ENCODE data around the gene VEGFA. TPM values are rescaled to one million over a fixed set of nuclear protein-coding genes. Genes with fewer than 3 reads are reported as not detected.

The VEGFA gene
- total and polyA plus RNA-seq, 2 donors from 2014 or later: 36.3 to 111 TPM

DNA sequence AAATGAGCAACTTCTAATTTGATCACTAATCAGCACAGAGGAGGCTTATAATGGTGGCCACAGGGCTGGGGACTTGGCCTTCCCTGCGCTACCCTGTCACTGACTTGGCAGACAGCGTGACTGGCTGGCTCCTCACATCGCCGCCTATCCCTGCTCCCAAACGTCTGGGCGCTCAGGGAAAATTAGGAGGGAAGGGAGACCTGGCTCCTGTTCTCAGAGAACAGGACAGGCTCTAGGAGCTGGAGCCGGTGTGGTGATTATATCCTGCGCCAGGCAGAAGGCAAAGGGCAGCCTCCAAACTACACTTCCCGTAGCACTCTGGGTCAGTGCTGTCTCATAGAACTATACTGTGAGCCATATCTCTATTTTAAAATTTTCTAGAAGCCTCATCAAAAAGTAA, 53.4 kb downstream of the VEGFA start:
- DNase-seq (no peak), FAIRE-seq (no peak)
- peaks cover 0 to 46% (median 25%) of the 10 kb centered on the region in 3 donors for H3K4me1 ChIP-seq (ENCODE audit: control insufficient read depth in 2 of 3, insufficient read depth in 2 of 3, low read depth in 1 of 3, low read length in 3 of 3)
- H3K9me3 ChIP-seq (ENCODE audit: control insufficient read depth in 2 of 3, insufficient read depth in 1 of 3, low read length in 3 of 3): no peaks in the 10 kb centered on the region
- no peaks in the 10 kb centered on the region for H3K36me3 ChIP-seq (ENCODE audit: control insufficient read depth in 2 of 3, insufficient read depth in 3 of 3, low read length in 3 of 3)
- no peak overlapping the region for H3K27ac ChIP-seq (ENCODE audit: low read depth in 2 of 2, low read length in 2 of 2)
- TF ChIP-seq, protein P1, sequence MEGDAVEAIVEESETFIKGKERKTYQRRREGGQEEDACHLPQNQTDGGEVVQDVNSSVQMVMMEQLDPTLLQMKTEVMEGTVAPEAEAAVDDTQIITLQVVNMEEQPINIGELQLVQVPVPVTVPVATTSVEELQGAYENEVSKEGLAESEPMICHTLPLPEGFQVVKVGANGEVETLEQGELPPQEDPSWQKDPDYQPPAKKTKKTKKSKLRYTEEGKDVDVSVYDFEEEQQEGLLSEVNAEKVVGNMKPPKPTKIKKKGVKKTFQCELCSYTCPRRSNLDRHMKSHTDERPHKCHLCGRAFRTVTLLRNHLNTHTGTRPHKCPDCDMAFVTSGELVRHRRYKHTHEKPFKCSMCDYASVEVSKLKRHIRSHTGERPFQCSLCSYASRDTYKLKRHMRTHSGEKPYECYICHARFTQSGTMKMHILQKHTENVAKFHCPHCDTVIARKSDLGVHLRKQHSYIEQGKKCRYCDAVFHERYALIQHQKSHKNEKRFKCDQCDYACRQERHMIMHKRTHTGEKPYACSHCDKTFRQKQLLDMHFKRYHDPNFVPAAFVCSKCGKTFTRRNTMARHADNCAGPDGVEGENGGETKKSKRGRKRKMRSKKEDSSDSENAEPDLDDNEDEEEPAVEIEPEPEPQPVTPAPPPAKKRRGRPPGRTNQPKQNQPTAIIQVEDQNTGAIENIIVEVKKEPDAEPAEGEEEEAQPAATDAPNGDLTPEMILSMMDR (IDR thresholded peaks at IDR 0.05; ENCODE audit: borderline replicate concordance, extremely low read depth, insufficient read depth): no peak
- H3K9ac ChIP-seq (ENCODE audit: low read length in 3 of 3): no peak overlapping the region
- no peaks in the 10 kb centered on the region for H3K27me3 ChIP-seq (ENCODE audit: control insufficient read depth, insufficient read depth, low read length)
- H3K4me3 ChIP-seq (ENCODE audit: low read length in 3 of 3): no peak overlapping the region
- intact Hi-C loops (cut with DNase I): no loop called here

DNA sequence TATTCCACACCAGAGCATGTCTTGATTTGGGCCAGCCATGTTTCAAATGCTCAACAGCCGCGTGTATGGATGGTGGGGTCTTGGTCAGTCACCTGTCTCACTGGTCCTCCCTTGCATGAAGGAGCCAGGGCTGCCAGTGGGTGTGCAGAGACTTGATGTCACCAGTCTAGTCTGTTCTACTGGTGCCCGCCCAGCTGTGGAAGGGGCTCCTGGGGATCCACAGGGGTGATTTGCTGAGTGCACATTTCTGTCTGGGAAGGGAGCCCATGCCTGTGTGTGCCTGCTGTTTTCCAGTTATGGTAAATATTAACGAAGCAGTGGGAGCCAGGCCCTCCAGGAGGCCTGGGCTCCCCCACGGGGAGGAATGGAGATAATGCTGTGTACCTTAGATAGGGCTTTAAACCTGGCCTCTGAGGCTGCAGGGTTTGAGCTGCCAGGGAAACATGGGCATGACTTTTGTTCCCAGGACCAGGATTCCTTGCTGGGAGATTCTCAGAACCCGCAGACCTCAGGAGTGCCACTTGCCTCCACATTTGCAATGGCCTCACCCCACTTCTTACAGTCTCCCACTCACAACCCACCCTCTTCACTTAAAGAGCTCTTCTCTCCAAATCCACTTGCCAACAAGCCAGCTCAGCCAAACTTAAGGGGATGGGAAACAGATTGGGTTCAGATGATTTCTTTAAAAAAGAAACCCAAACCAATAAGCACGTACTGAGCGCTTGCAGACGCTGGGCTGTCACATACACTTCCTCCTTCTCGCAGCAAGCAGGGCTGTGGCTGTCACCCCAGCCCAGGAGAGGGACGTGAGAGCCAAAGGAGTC, 54.1 kb downstream of the VEGFA start:
- H3K9ac ChIP-seq (ENCODE audit: low read length in 3 of 3): no peak overlapping the region
- DNase-seq: peak in 4 of 5 donors; percentile 60 to 79 (median 64)
- H3K4me1 ChIP-seq (ENCODE audit: control insufficient read depth in 2 of 3, insufficient read depth in 2 of 3, low read depth in 1 of 3, low read length in 3 of 3): peaks cover 0 to 46% (median 25%) of the 10 kb centered on the region in 3 donors
- no peaks in the 10 kb centered on the region for H3K9me3 ChIP-seq (ENCODE audit: control insufficient read depth in 2 of 3, insufficient read depth in 1 of 3, low read length in 3 of 3)
- H3K4me3 ChIP-seq (ENCODE audit: low read length in 3 of 3): peak overlapping the region in 1 of 3 donors; percentile 9
- no peaks in the 10 kb centered on the region for H3K27me3 ChIP-seq (ENCODE audit: control insufficient read depth, insufficient read depth, low read length)
- no peak for FAIRE-seq
- H3K36me3 ChIP-seq (ENCODE audit: control insufficient read depth in 2 of 3, insufficient read depth in 3 of 3, low read length in 3 of 3): no peaks in the 10 kb centered on the region
- H3K27ac ChIP-seq (ENCODE audit: low read depth in 2 of 2, low read length in 2 of 2): peak overlapping the region; percentile 56 to 80
- intact Hi-C loops (cut with DNase I): no loop called here
- TF ChIP-seq, protein P1 (IDR thresholded peaks at IDR 0.05; ENCODE audit: borderline replicate concordance, extremely low read depth, insufficient read depth): no peak

DNA sequence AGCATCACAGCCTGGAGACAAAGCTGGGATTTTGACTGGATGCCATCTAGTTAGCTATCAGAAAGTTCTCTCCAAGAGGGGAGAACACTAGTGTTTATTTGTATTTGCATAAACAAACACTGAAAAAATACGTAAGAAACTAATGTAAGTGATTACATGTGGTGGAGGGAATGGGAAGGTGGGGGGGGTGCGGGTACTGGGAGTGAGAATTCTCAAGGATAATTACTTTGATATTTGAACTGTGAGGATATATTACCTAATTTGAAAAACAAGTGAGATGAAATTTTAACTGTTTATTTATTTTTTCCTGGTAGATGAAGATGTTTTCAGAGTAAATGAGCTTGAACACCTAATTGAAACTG, 54.7 kb downstream of the VEGFA start:
- no peak for DNase-seq
- no peak overlapping the region for H3K9ac ChIP-seq (ENCODE audit: low read length in 3 of 3)
- H3K36me3 ChIP-seq (ENCODE audit: control insufficient read depth in 2 of 3, insufficient read depth in 3 of 3, low read length in 3 of 3): no peaks in the 10 kb centered on the region
- intact Hi-C loops (cut with DNase I): no loop called here
- no peaks in the 10 kb centered on the region for H3K27me3 ChIP-seq (ENCODE audit: control insufficient read depth, insufficient read depth, low read length)
- peaks cover 0 to 46% (median 25%) of the 10 kb centered on the region in 3 donors for H3K4me1 ChIP-seq (ENCODE audit: control insufficient read depth in 2 of 3, insufficient read depth in 2 of 3, low read depth in 1 of 3, low read length in 3 of 3)
- TF ChIP-seq, protein P1 (IDR thresholded peaks at IDR 0.05; ENCODE audit: borderline replicate concordance, extremely low read depth, insufficient read depth): no peak
- FAIRE-seq: no peak
- H3K4me3 ChIP-seq (ENCODE audit: low read length in 3 of 3): peak overlapping the region in 1 of 3 donors; percentile 9
- peak overlapping the region; percentile 11 to 80 for H3K27ac ChIP-seq (ENCODE audit: low read depth in 2 of 2, low read length in 2 of 2)
- no peaks in the 10 kb centered on the region for H3K9me3 ChIP-seq (ENCODE audit: control insufficient read depth in 2 of 3, insufficient read depth in 1 of 3, low read length in 3 of 3)

Measured in kidney (tissue), 14 donors.